ENCODE results near the gene SPATA12.

SPATA12 gene, protein sequence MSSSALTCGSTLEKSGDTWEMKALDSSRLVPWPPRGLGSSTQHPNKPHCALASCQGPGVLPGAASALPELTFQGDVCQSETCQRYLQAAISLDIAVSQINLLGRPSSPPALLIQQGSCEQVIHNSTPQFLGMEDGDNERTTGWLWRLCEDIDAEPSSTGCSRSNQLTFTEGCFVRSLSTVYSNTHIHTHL

DNA sequence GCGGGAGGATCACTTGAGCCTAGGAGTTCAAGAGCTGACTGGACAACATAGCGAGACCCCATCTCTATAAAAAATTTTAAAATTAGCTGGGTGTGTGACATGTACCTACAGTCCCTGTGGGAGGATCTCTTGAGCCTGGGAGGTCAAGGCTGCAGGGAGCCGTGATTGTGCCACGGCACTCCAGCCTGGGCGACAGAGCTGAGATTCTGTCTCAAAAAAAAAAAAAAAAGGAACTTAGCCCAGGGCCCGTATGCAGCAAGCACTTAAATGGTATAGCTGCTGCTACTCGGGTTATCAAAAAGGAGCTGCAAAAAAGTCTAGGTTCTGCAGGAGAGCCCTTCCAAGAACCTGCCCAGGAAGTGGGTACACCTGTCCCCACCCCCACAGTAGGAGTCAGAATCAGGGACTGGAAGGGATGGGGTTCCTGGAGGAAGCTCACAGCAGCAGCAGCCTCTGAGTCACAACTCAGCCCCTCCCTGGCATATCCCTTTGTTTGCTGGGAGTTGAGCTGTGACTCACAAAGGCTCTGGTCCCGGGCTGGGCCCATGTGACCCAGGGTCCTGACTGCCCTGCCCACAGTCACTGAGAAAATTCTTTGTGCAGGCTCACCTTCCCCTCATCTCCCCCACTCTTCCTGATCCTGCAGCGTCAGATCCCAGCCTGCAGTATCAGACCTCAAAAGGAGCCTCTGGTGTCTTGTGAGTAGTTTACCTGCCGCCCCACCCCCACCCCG, at the start of gene SPATA12:
Gene SPATA12, plus strand, starts transcription at position 576 of the 733 bp plus-strand sequence. CDS start 13,031 bp downstream, outside the sequence.
- DNase-seq = no peak

DNA sequence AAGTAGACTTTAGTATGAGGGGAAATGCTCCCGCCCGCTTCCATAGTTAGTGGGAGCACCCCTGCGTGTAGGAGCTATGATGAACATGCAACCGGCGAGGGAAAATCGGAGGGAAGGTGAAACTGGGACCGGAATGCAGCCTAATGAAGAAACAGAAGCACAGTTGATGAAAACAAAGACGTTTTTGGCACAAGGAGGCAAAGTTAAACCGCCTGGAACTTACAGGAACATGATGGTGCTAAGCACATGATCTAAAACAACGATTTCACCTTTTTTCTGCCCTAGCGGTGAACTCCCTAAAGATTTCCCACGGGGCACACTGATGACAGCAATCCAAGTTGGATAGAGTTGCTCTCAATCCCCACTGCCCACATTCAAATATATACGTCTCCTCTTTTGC, 49.4 kb upstream of the SPATA12 start:
- no peak for DNase-seq

DNA sequence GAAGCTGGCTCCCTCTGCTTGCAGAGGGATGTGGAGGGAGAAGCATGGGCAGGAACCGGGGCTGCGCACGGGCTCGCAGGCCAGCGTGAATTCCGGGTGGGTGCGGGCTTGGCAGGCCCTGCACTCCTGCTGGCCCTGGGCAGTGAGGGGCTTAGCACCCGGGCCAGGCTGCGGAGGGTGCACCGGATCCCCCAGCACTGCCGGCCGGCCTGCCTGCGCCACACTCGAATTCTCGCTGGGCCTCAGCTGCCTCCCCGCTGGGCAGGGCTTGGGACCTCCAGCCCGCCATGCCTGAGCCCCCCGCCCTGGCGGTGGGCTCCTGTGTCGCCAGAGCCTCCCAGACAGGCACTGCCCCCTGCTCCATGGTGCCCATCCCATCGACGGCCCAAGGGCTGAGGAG, 47.6 kb upstream of the SPATA12 start:
- DNase-seq = no peak

DNA sequence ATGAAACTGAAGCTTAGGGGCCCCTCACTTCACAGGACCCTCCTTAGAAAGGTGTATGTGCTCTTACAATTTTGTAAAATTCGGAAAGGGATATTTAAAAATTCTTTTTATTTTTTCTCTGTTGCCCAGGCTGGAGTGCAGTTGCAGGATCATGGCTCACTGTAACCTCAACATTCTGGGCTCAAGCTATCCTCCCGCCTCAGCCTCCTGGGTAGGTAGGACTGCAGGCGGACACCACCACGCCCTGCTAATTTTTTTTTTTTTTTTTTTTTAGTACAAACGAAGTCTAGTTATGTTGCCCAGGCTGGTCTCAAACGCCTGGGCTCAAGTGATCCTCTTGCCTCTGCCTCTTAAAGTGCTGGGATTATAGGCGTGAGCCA, 45.1 kb upstream of the SPATA12 start:
- DNase-seq = no peak

DNA sequence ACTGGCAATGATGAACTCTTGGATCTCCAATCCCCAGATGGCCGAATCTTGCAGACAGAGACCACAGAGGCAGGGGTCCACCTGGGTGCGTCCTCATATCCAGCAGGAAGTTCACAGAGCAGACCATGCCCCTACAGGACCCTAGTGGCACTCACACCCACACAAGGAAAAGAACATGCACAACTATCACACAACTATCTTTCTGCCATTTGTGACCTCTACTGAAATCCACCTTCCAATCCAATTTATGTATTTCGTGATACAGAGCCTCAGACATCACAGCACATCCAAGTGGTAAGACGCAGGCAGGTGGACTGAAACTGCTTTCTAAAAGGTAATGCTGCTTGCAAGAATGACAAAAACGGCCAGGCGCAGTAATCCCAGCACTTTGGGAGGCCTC, 44.6 kb upstream of the SPATA12 start:
- DNase-seq = no peak

DNA sequence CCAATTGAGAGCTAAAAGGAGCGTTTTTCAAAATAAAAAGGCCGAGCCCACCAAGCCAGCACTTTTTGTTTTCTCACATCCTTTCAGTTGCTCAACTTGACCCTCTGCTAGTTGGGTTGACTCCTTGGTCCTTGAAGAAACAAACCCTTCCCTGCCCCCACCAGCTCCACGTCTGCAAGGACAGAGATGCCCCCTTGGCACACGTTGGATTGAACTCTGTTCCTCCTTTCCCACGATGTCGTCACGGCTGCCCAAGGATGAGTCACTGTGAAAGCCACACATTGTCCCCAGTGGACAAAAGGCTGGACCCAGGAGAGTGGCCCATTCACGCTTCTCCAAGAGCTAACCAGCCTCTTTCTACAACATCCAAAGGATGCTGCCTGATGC, 43.0 kb upstream of the SPATA12 start:
- no peak for DNase-seq

DNA sequence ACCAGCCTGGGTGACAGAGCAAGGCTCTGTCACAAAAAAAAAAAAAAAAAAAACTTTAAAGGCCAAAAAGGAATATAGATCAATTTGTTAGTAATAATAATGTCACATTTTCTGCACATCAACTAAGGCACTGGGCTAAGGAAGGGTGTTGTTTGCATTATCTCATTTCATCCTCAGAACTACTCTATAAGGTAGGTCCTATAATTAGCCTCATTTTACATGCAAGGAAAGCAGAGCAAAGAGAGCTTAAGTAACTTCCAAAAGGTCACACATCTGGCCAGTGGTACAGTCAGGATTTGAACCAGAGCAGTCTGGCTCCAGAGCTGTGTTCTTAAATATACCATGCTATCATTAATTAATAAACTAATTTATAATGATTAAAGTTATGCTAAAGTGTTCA, 42.2 kb upstream of the SPATA12 start:
- DNase-seq = no peak

DNA sequence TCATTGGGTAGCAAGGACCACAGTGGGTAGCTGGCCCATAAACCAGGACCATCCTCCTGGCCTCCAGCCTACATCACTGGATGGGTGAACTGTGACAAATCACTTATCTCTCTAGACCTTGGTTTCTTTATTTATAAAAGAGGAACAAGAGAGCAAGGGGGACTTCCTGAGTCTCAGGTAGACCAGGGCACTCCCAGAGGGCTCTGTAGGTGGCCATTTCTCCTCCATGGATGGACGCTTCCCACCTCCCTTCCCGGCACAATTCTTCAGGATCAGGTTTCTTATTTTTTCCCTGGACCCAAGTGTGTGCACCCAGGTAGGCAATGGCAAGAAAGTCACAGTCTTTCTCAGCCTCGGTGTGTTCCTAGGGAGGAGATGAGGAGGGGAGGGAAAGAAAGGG, 41.4 kb upstream of the SPATA12 start:
- no peak for DNase-seq

DNA sequence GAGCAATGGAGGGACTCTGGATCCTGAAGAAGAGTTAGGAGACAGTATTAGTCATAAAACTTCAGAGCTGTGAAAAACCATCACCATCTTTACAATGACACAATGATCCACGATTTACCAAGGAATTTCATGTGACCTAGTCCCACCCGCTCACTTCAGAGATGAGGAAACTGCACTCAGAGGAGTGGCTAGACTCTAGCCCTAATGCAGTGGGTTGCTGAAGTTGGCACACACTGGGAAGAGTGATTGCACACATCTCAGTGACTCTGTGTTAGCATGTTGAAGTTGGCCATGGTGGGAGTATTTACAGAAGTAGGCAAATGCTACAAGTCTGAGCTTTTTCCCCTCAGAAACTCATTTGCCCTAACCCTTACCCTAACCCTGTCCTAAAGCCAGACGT, 35.2 kb upstream of the SPATA12 start:
- DNase-seq = no peak

DNA sequence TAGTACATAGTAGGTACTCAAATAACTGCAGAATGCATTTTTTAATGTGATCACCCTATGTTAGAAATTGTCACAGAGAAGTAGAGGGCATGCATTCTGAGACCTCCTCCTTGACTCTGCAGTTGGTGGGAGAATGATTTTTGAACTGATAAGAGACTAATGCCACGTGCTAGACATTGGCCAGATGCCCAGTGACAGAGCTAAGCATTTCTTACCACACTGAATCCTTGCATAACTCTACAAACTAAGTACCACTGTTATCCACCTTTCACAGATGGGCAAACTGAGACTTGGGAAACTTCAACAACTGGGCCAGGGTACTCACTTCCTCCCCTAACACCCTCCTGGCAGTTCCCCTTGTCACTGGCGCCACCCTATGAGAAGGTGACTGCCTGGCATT, 33.5 kb upstream of the SPATA12 start:
- no peak for DNase-seq

DNA sequence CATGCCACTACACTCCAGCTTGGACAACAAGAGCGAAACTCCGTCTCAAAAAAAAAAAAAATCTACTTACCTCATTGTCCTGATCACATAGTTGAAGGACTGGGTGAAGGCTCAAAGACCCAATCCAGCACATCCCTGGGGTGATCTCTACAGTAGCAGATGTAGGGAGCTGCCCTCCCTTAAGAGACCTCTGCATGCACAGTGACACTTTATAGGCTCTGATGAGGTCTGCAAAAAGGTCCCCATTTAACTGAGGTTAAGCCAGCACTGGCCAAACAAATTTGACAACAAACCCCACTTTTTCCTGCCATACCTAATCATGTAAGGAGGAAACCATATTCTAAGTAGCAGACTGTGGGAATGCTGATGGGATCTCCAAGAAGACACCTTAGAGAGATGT, 31.1 kb upstream of the SPATA12 start:
- no peak for DNase-seq

DNA sequence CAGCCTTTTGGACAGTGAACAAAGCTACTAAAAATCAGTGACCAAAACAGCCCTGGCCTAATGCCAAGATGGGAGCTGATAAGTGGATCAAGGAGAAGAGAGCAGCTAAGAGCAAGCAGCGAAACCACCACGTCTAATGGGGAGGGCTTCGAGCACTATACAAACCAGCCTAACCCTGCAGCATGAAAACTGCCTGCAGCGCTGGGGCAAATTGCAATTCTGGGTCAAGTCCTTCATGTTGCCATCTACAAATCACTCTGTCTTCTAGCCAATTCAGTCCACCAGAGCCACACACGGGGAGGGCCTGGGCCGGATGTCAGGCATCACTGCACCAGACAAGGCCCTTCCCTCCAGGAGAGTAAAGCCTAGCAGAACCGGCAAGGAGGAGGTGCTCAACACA, 30.5 kb upstream of the SPATA12 start:
- no peak for DNase-seq

DNA sequence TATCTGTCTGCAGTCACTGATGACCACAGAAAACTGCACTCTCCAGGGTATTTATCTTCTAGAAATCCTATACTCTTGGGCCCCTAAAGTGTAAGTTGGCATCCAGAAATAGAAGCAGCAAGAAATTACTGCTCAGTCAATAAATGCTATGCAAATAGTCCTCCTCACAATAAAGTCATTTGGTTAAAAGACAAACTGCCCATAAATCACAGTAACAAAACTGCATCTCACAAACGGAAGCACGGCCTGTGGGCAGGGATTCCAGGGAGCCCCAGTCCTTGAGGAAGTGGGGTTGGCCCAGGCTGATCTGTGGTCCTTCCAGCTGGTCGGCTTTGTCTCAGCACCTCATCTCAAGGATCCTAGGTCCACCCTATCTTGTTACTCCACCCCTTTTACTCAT, 29.7 kb upstream of the SPATA12 start:
- no peak for DNase-seq

DNA sequence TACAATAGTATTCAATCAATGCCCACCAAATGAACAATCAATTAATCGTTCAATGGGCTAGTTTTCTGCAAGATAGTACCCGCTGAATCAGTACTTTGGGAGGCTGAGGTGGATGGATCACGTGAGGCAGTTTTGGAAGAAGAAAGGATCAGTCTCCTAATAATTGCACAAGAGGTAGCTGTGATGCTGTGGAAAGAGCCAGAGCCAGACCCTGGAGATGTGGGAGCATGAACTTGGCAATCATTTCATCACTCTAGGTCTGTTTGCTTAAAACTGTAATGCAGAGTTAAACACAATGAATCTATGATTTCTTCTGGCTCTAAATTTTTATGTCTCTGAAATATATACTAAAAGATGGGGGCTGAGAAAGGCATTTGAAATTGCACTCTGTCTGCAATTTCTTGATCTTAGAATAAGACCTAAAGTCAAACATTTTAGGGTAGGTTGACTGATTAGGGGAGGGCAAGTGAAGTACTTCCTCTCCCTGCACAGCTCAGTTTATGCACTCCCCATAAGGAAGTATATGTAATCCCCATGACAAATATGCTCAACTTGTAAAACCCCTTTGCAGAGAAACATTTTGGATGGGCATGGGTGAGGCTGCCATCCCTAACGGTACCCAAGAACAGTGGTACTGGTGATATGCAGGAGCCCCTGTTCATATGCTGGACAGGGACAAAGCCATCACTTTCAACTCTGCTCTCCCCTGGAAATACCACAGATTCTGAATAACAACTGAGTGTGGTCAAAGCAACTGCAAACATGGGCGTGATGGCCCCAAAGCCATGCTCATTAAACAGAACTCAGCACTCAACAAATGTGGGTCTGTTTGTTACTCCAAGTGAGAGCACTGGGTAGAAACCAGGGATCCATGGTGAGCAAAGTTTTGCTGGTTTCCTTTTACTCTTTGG, 28.6 kb upstream of the SPATA12 start:
- DNase-seq = no peak

DNA sequence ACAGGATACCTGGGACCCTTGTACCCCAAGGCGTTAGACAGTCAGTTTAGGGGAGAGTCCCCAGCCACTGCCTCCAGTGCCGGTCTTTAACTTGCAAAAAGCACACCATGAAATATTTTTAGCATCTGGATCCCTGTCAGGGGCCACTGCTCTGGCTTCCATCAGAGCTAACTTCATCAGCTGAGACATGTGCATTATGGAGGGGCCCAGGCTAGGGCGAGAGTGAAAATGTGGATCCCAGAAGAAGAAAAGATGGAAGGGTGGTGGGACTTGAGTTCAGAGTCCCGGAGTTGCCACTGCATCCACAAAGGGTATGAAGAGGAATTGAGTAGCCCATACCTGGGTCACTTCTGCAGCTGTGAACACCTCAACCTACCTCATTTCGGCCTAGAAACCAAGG, 23.5 kb upstream of the SPATA12 start:
- DNase-seq = no peak

DNA sequence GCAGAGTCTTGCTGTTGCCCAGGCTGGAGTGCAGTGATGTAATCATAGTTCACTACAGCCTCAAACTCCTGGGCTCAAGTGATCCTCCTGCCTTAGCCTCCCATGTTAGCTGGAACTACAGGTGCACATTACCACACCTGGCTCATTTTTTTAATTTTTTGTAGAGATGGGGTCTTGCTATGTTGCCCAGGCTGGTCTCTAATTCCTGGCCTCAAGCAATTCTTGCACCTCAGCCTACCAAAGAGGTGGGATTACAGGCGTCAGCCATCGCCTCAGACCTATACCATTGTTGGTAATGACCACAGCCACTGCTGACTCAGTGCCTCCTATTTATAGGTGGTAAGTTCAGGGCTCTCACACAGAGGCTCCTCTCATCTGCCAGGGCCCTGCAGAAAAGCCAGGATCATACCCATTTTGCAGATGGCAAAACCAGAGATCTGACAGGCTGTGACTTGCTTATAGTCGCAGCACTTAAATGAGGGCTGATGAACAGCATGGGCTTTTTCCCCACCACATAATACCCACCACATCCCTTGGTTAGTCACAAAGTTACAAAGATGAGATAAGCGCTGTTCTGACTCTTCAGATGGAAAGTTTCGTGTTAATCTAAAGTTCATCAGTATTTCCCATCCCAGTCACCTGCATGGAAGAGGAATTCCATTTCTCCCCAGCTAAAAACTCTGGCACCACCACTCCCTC, 21.8 kb upstream of the SPATA12 start:
- no peak for DNase-seq

DNA sequence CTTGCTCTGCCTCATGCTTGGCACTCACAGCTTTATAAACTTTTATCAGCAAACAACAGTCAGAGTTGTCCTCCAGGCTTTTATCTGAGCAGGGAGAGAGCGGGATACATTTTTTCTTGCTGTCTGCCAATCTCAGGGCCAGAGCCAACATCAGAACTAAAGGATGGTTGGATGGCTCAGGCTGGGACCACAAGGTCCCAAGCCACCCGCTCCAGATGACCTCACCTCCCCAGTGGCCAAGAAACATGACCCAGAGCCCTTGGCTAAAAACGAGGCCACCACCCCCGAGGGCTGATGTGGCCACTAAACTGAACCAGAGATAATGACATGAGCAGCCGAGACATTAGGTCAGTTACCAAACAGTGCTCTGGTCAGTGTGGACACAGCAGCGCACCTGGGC, 18.8 kb upstream of the SPATA12 start:
- DNase-seq = no peak

DNA sequence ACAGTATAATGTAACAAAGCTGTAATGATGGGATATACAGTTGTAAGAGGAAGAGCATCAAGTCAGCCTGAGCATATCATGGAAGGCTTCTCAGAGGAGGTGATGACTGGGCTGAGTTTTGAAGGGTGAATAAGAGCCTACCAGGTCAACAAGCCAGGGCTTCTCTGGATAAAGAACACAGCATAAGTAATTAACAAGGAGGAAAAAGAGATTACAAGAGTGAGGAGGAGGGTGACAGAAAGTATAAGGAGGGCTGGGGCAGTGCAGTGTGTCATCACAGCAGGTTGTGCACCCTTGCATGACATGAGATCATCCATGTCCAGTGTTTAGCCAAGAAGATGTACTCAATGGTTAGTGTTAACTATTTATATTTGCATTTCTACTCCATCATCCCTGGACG, 16.9 kb upstream of the SPATA12 start:
- DNase-seq = no peak

DNA sequence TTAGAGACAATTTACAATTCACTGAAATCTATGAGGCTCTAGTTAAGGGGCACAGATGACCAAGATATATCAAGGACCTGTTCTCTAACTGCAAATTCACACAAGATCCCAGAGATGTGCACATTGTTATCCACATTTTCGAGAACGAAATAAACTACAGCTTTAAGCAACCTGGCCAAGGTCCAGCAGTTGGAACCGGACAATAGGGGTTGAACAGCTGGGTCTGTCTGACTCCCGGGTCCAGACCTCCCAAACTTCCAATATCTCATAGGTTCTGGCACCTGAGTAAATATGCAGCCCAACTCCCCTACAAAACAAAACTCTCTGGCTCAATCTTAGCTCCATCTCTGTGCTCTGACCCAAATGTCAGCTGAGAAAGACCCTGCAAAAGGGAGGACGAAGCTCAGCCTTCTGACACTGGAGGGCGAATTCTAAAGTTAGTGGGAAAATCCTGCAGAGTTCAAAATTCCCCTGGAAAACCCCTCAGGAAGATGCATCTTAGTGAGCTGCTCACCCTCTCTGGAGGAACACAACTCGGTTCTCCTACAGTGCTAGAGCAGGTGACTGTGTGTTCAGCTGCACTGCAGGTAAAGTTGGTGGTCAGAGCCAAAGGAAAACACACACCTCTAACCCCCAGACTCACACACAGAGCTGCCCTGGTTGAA, 14.2 kb upstream of the SPATA12 start:
- no peak for DNase-seq

DNA sequence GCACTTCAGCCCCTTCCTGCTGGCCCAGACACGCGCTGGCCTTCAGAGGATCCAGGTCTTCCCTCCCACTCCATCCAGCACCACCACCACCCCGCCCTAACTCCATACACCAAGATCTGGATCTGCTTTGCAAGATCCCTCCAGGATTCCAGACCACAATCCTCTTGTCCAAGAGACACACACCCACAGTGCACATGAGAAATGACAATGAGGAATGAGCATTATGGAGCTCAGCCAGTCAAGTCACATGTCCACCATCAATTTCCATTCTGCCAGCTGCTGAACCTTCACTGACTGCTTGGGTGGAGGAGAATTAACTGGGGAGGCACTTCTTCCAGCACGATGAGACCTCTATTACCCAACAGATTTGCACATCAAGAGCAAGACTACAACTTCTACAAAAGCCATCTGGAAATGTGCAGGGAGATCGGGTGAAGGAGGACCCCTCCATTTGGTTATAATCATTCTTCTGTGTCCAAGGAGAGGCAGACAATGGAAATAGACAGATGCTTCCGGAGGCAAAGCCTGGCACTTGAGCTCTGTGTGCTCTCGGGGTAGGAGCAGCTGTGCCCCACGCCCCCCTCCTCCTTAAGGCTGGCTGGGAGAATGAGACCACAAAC, 12.3 kb upstream of the SPATA12 start:
- DNase-seq = no peak

DNA sequence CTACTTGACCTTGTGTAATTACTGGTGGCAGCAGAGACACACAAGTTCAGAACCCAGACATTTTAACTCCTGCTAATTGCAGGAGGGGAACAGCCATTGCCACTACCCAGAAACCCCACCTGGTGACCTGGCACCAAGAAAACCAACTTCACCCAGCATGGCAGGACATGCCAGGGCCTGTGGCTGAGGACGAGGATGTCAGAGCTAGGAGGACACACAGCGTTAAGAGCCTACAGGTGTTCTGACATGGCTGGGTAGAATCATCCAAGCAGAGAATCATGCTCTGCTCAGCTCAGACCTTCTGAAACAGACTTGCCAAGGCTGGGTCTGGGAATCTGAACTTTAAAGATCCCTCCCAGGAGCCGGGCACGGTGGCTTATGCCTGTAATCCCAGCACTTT, 11.7 kb upstream of the SPATA12 start:
- no peak for DNase-seq

DNA sequence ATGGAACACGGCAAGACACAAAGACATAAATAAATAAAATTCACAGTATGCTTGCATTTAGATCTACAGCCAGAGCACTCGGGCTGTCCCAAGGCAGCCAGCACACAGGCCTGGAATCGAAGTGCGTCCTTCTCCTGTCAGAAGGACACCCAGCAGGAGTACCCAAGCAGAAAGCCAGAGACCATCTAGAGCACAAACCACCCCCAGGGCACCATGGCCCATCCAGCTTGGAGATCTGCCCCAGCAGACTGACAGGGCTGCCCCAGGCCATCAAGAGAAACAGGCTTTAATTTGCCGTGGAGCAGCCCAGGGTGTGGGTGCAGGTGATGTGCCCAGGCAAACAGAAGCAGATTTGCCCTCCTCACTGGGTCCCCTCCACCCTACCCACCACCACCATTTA, 7.8 kb upstream of the SPATA12 start:
- DNase-seq = no peak

Measured in CD4-positive, alpha-beta T cell treated with Interleukin-17A for 4 hours (primary cell).